Sigmoid colon (tissue), 3 donors: Measurements from ENCODE around the gene DNAH10.

ENCODE experiments used
- CTCF ChIP-seq, 4 experiments: fragments of 450-650 bp in 3 of 4; fragments of 200-600 bp in 1 of 4; IDR thresholded peaks; one replicate each; pipeline ENCODE4 v1.5.1; 2016 to 2019; ENCODE audit warnings: antibody characterized with exemption in 4 of 4, mild to moderate bottlenecking in 3 of 4, moderate library complexity in 2 of 4
- POLR2A ChIP-seq, 2 donors: fragments of 450-650 bp; IDR thresholded peaks; one replicate each; pipeline ENCODE4 v1.6.1; 2016; ENCODE audit warnings: antibody characterized with exemption in 2 of 2, mild to moderate bottlenecking in 2 of 2, moderate library complexity in 2 of 2

- TF ChIP-seq CTCF (IDR thresholded peaks at IDR 0.05) (no peak), POLR2A (IDR thresholded peaks at IDR 0.05) (no peak)
These were observed 125.0 kb downstream of the DNAH10 start for GRCh38 chr12:123886931-123887582.
